ENCODE measurements around the gene CDCA4.
A peak's percentile ranks its signal among the peaks of the same experiment; 100 is the strongest.

Gene CDCA4

GRCh38 chr14:105023791-105024480, 3.1 kb upstream of the CDCA4 start:
- TF ChIP-seq, protein P1, sequence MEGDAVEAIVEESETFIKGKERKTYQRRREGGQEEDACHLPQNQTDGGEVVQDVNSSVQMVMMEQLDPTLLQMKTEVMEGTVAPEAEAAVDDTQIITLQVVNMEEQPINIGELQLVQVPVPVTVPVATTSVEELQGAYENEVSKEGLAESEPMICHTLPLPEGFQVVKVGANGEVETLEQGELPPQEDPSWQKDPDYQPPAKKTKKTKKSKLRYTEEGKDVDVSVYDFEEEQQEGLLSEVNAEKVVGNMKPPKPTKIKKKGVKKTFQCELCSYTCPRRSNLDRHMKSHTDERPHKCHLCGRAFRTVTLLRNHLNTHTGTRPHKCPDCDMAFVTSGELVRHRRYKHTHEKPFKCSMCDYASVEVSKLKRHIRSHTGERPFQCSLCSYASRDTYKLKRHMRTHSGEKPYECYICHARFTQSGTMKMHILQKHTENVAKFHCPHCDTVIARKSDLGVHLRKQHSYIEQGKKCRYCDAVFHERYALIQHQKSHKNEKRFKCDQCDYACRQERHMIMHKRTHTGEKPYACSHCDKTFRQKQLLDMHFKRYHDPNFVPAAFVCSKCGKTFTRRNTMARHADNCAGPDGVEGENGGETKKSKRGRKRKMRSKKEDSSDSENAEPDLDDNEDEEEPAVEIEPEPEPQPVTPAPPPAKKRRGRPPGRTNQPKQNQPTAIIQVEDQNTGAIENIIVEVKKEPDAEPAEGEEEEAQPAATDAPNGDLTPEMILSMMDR (IDR thresholded peaks at IDR 0.05; ENCODE audit: control insufficient read depth, extremely low read depth, insufficient read depth): no peak
- no peak overlapping the region for H3K4me3 ChIP-seq (ENCODE audit: low read depth, low read length)
- no peak for DNase-seq (ENCODE audit: low read depth)

- no peak for DNase-seq (ENCODE audit: low read depth)
- TF ChIP-seq, protein P1 (IDR thresholded peaks at IDR 0.05; ENCODE audit: control insufficient read depth, extremely low read depth, insufficient read depth): no peak
- H3K4me3 ChIP-seq (ENCODE audit: low read depth, low read length): no peak overlapping the region
Measured at GRCh38 chr14:105023144-105023543, 2.3 kb upstream of the CDCA4 start.

GRCh38 chr14:105022276-105022670, 1.4 kb upstream of the CDCA4 start:
- H3K4me3 ChIP-seq (ENCODE audit: low read depth, low read length): peak overlapping the region; percentile 81
- TF ChIP-seq, protein P1 (IDR thresholded peaks at IDR 0.05; ENCODE audit: control insufficient read depth, extremely low read depth, insufficient read depth): no peak
- DNase-seq (ENCODE audit: low read depth): no peak

- DNase-seq (ENCODE audit: low read depth): peak; percentile 45
- TF ChIP-seq, protein P1 (IDR thresholded peaks at IDR 0.05; ENCODE audit: control insufficient read depth, extremely low read depth, insufficient read depth): peak; percentile 39
- H3K4me3 ChIP-seq (ENCODE audit: low read depth, low read length): peak overlapping the region; percentile 81
Measured at GRCh38 chr14:105021656-105022275, 883 bp upstream of the CDCA4 start.

DNA sequence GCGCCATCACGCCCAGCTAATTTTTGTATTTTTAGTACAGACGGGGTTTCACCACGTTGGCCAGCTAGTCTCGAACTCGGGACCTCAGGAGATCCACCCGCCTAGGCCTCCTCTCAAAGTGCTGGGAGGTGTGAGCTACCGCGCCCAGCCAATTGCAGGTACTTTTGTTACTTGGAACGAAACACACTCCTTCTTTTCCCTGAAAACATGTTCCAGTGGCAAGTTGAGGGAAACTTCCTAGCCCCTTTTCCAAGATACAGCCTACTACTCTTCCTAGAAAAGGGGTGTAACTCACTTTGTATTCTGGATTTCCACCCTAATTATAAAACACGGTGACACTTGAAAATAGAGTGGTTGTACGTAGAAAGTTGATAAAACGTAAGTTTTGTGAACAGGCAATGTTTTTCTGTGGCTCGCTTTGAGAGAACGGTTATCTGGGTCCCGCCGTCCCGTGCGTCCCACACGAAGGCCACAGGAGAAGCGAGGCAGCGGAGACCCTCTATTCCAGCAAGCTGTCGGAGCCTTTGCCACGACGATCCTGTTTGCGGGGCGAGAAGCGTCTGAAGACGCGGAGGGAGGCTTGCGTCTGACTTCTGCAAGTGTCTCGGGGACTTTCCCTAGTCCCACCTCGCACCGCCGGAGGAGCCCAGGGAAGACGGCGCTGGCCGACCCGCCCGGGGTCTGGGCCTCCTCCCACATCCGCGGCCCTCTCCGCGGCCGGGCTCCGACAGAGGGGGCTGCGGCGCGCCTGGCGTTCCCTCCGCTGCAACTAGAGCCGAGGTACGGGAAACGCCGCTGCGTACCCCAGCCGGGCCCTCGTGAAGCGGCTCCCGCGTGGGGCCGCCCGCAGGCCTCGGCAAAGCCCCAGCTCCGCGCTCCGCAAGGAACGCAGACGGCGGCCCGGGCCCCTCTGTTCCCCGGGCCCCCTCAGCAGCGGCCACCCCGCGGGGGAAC, 745 bp downstream of the CDCA4 start:
- peak overlapping the region; percentile 66 for H3K4me3 ChIP-seq (ENCODE audit: low read depth, low read length)
- TF ChIP-seq, protein P1 (IDR thresholded peaks at IDR 0.05; ENCODE audit: control insufficient read depth, extremely low read depth, insufficient read depth): no peak
- DNase-seq (ENCODE audit: low read depth): no peak

GRCh38 chr14:105018414-105018813, 2.5 kb downstream of the CDCA4 start:
- no peak overlapping the region for H3K4me3 ChIP-seq (ENCODE audit: low read depth, low read length)
- TF ChIP-seq, protein P1 (IDR thresholded peaks at IDR 0.05; ENCODE audit: control insufficient read depth, extremely low read depth, insufficient read depth): no peak
- no peak for DNase-seq (ENCODE audit: low read depth)

Measured in LNCaP clone FGC (cell line).